Bronchial epithelial cell (primary cell): ENCODE results near the gene SLC35C1. TPM values are rescaled to one million over a fixed set of nuclear protein-coding genes. Genes with fewer than 3 reads are reported as not detected.
"Not testable (repeated sequence)": the region's sequence is repeated elsewhere in the genome, so short reads cannot be mapped to it uniquely, and the experiment has no call there.

Source experiments
- DNase-seq: peaks from one replicate; pipeline ENCODE4 v3.0.0-alpha.2; 2010; ENCODE audit warnings: low read depth
- FAIRE-seq: peaks from 2 replicates; lab custom pipeline; 2011; peaks lifted over from hg19 to GRCh38; lab: Jason Lieb, UNC
- H3K27me3 ChIP-seq: 2 replicates; pipeline ENCODE4 v1.5.1; 2011; ENCODE audit warnings: low read length; ENCODE audit not compliant: control insufficient read depth, insufficient read depth
- H3K36me3 ChIP-seq: 2 replicates; pipeline ENCODE4 v1.5.1; 2011; ENCODE audit warnings: low read length; ENCODE audit not compliant: control insufficient read depth, insufficient read depth
- H3K4me3 ChIP-seq: 2 replicates; pipeline ENCODE4 v1.5.1; 2011; ENCODE audit warnings: mild to moderate bottlenecking, low read depth, low read length, control low read depth
- CTCF ChIP-seq: IDR thresholded peaks from 2 replicates; pipeline ENCODE4 v1.5.1; 2011; ENCODE audit warnings: mild to moderate bottlenecking, moderate library complexity, low read length, control low read depth, inconsistent platforms; ENCODE audit not compliant: insufficient read depth, severe bottlenecking
- total RNA-seq: library from RNA; depleted of rRNA; stranded (reverse); fragments of >200 nt; gene quantifications from 2 replicates; pipeline ENCODE4 v1.2.1, GENCODE V29; 2014

SLC35C1 gene
- total RNA-seq, 1 donor from 2014 or later, result 7.6 TPM

- no peak for TF ChIP-seq CTCF
- no peak overlapping the region for H3K4me3 ChIP-seq
- FAIRE-seq (no peak), DNase-seq (no peak)
- no peaks in the 10 kb centered on the region for H3K36me3 ChIP-seq
- no peaks in the 10 kb centered on the region for H3K27me3 ChIP-seq
These were observed 12.2 kb downstream of the SLC35C1 start for GRCh38 chr11:45817191-45817590.

GRCh38 chr11:45818961-45819605 lies 14.1 kb downstream of the SLC35C1 start:
- TF ChIP-seq CTCF, result no peak
- Histone ChIP-seq H3K4me3 (no peak overlapping the region), H3K36me3 (no peaks in the 10 kb centered on the region), H3K27me3 (no peaks in the 10 kb centered on the region)
- DNase-seq (no peak), FAIRE-seq (no peak)

GRCh38 chr11:45820211-45820857 lies 15.4 kb downstream of the SLC35C1 start:
- H3K4me3 ChIP-seq, result no peak overlapping the region
- H3K36me3 ChIP-seq, result no peaks in the 10 kb centered on the region
- TF ChIP-seq CTCF, result no peak
- H3K27me3 ChIP-seq, result no peaks in the 10 kb centered on the region
- FAIRE-seq (no peak), DNase-seq (no peak)

- H3K36me3 ChIP-seq, DNase-seq, H3K4me3 ChIP-seq, H3K27me3 ChIP-seq: not testable (repeated sequence)
- FAIRE-seq, result peak; percentile 100
These were observed 21.5 kb downstream of the SLC35C1 start for GRCh38 chr11:45826492-45826891.

GRCh38 chr11:45827123-45827522 lies 22.2 kb downstream of the SLC35C1 start:
- FAIRE-seq (no peak), DNase-seq (no peak)
- Histone ChIP-seq H3K4me3 (no peak overlapping the region), H3K36me3 (no peaks in the 10 kb centered on the region), H3K27me3 (peaks cover 7% of the 10 kb centered on the region)
- TF ChIP-seq CTCF, result no peak

- FAIRE-seq (no peak), DNase-seq (no peak)
- peaks cover 7% of the 10 kb centered on the region for H3K27me3 ChIP-seq
- TF ChIP-seq CTCF, result no peak
- H3K4me3 ChIP-seq, result no peak overlapping the region
- H3K36me3 ChIP-seq, result no peaks in the 10 kb centered on the region
These were observed 24.0 kb downstream of the SLC35C1 start for GRCh38 chr11:45828996-45829395.
